HG03196 (cell line): ENCODE results near the gene POLE2.
"Not testable (repeated sequence)": the region's sequence is repeated elsewhere in the genome, so short reads cannot be mapped to it uniquely, and the experiment has no call there.

Experiments
- ATAC-seq: cut with Tn5 transposase; IDR thresholded peaks from one replicate; pipeline ENCODE4 v1.9.1; 2021; ENCODE audit not compliant: unreplicated experiment

The POLE2 gene

DNA sequence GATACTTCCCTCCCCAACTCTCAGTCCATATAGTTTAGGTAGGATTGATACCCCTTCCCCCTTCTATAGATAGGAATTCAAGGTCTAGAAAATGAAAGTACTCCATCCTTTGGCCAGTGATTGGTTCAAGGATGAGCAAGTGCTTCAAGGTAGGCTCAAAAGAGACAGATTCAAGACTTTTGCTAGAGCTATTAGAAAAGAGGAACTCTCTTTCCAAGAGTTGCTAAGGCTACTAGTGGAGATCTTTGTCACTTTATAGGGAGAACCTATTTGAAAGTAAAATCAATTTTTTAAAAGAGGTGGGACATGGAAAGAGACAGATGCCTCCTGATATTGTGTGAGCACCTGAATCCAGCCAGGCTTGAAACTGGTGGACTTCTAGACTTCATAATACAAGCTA, 17.5 kb downstream of the POLE2 start:
- no peak for ATAC-seq

GRCh38 chr14:49659526-49660455, 28.2 kb downstream of the POLE2 start:
- no peak for ATAC-seq

GRCh38 chr14:49657500-49657899, 30.5 kb downstream of the POLE2 start:
- not testable (repeated sequence) for ATAC-seq

- no peak for ATAC-seq
Measured at GRCh38 chr14:49654511-49654910, 33.5 kb downstream of the POLE2 start.

DNA sequence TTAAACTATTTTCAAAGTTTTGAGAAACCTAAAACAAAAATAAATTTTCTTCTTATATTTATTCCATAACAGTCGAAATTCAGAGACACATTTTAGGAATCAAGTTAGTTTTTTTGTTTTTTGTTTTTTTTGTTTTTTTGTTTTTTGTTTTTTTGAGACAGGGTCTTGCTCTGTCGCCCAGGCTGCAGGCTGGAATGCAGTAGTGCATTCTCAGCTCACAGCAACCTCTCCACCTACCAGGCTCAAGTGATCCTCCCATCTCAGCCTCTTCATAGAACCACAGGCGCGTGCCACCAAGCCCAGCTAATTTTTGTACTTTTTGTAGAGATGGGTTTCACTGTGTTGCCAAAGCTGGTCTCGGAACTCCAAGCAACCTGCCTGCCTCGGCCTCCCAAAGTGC, 34.5 kb downstream of the POLE2 start:
- ATAC-seq = no peak

DNA sequence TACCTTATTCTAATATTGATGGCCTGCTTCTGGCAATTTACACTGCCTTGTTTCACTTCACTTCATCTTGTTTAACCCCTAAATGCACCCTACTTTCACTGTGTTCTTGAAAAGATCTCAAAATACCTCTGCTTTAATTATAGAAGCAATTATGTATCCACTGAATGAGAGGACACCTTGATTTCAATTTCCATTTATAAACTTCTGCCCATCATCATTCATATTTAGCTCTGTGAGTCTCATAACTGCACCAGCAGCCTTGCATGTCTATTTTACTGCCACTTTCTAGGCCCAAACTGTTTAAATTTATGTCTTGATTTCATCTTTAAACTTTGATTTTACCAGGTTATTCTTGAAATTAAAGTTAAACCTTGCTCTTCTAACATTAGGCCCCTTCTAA, 45.9 kb downstream of the POLE2 start:
- ATAC-seq = no peak

DNA sequence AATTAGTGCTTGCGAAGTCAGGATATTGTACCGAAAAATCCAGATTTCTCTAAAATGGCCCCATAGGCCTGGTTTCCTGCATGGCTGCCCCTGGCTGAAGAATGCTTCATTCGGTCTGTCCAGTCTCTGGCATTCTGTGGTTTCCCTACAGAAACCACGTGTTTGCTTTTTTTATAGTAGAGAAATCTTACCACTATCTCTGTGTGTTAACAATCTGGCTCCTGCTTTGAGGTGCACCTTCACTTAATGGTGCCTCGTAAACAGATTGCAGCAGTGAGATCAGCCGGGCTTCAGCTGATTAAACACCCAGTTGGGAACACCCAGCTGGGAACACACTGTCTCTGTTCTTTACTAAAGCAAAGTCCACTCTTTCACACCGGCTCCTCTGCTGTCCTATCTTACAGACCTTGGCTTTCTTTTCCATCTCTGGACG, 46.3 kb downstream of the POLE2 start:
- no peak for ATAC-seq

- no peak for ATAC-seq
Measured at GRCh38 chr14:49640540-49641417, 47.2 kb downstream of the POLE2 start.

DNA sequence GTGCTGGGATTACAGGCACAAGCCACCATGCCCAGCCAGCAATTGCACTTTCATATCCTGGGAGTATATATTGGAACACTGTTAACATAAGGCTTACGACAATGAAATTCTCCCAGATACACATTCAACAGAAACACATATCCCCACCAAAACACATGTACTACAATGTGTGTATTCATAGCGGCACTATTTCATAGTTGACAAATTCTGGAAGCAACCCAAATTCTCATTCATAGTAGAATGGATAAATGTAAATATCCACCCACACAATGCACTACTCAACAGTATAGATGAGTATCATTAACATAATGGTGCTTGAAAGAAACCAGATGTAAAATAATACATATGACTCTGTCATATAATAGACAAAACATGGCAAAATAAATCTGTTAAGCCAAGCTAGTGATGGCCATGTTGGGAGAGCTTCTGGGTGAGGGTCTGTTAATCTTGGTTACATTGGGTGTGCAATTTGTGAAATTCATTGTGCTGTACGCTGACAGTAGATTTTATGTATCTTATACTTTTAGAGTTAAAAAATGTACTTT, 50.4 kb downstream of the POLE2 start:
- ATAC-seq = no peak

- no peak for ATAC-seq
Measured at GRCh38 chr14:49636866-49637265, 51.1 kb downstream of the POLE2 start.

DNA sequence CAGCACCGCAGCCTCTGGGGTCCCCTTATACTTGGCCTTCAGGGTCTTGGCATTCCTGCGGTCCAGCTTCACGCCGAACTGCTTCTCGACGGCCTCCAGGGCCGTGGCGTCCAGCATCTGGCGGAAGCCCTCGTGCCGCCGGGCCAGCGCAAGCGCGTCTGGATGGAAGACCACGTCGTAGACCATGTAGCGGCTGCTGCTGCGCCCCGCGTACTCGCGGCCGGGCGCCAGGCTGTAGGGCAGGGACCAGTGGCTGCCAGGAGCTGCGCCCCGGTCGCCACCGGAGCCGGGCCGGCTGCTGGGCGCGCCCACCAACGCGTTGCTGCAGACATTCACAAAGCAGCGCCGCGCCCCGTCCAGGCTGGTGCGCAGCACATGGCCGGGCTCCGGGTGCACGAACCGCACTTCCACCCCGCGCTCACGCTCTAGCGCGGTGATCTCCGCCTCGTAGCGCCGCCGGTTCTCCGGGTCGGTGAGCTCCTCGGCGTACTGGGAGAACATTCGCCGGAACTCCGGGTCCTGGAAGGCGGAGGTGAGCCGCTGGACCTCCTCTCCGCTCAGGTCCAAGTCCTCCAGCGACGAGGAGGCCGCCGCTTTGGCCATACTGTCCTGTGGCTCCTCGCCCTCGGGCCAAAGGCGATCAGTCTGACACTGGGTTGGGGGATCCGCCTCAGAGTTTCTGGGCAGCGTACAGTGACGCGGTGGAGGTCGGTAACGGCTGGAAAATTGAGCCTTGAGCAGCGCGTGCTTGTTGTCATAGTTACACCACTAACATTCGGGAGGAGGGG, 53.3 kb downstream of the POLE2 start, which contains the start of gene DNAAF2:
Gene DNAAF2 (minus strand): TSS at position 698 of the 788 bp plus-strand sequence. CDS start 95 bp downstream, at position 603.
- ATAC-seq = peak; percentile 34

DNA sequence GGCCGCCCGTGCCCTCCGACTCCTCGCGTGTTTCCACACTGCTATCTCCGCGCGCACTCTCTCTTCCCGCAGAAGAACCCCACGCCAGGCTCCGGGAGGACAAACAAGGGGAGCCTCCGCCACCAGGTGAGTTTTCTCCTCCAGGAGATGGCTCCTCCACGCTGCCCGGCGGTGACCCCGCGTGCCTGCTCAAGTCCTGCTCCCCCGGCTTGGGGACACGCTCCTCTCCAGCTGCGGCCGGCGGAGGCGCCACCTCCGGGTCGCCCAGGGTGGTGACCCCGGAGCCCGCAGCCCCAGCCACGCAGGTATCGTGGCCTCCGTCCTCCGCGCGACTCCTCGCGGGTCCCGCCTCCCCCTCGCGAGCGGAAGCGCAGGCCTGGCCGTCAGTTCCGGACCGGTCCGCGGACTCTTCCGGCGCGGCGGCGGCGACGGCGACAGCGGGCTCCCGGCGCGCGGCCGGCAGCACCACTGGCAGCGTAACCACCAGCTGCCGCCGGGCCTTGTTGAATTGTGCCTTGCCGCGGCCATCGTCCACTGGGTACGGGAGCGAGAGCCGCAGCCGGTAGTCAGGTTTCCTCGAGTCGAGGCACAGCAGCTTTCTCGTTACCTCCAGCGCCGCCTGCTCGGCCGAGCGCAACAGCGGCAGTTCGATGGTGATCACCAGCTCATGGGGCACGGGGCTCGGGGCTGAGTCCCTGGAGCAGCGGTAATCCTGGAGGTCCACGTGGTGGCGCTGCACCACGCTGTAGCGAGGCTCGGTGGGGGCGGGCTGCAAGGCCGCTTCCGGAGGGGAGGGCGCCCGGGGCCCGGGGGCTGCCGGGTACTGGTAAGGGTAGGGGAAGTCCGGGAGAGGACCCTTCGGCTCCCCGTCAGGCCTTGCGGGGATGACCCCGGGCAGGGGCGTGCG, 54.1 kb downstream of the POLE2 start:
- ATAC-seq = peak; percentile 72

- ATAC-seq = no peak
Measured at GRCh38 chr14:49623941-49624839, 63.8 kb downstream of the POLE2 start.

DNA sequence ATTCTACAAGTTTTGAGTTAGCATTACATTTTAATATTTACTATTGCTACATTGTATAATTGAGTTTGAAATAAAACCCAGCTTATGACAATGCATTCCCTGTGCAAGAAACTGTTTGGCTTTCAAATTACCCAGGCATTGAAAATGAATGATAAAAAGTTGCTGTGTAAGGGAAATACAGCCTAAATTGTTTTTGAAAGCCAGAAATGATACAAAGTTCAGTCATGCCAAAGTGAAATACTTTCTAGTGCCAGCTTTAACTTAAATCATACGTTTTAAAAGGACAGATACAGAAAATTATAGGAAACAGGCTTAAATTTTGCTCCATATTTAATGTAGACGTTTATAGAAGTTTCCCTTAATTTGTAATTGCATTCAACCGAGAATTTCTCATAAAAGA, 64.6 kb downstream of the POLE2 start:
- ATAC-seq = no peak

GRCh38 chr14:49622022-49622607, 65.9 kb downstream of the POLE2 start:
- ATAC-seq = no peak

DNA sequence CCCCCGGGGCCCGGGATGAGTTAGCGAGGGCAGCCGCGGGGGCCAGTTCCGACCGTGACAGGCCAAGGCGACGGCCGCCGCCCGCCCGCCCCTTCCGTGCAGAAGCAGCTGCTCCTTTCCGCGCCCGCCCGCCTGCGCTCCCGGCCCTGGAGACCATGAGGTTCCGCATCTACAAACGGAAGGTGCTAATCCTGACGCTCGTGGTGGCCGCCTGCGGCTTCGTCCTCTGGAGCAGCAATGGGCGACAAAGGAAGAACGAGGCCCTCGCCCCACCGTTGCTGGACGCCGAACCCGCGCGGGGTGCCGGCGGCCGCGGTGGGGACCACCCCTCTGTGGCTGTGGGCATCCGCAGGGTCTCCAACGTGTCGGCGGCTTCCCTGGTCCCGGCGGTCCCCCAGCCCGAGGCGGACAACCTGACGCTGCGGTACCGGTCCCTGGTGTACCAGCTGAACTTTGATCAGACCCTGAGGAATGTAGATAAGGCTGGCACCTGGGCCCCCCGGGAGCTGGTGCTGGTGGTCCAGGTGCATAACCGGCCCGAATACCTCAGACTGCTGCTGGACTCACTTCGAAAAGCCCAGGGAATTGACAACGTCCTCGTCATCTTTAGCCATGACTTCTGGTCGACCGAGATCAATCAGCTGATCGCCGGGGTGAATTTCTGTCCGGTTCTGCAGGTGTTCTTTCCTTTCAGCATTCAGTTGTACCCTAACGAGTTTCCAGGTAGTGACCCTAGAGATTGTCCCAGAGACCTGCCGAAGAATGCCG, 66.7 kb downstream of the POLE2 start:
- peak; percentile 23 for ATAC-seq
